HCT116 (cell line): ENCODE data around the gene CNOT2.

ENCODE experiments used
- EZH2phosphoT487 ChIP-seq: fragments of 200-600 bp; IDR thresholded peaks from 2 replicates; pipeline ENCODE4 v1.6.1; 2018; ENCODE audit warnings: antibody characterized with exemption, borderline replicate concordance
- FOSL1 ChIP-seq: IDR thresholded peaks from 2 replicates; pipeline ENCODE4 v1.6.1; 2012; ENCODE audit warnings: low read depth
- POLR2A ChIP-seq: IDR thresholded peaks from 2 replicates; pipeline ENCODE4 v1.7.0; 2011; ENCODE audit warnings: borderline replicate concordance; ENCODE audit not compliant: insufficient read depth, insufficient read length; ENCODE audit errors: extremely low read depth
- REST ChIP-seq: IDR thresholded peaks from 2 replicates; pipeline ENCODE4 v1.6.1; 2012; ENCODE audit warnings: low read depth
- YY1 ChIP-seq: IDR thresholded peaks from 2 replicates; pipeline ENCODE4 v1.6.1; 2011; ENCODE audit warnings: low read length, low read depth, moderate library complexity, mild to moderate bottlenecking; ENCODE audit not compliant: insufficient replicate concordance; ENCODE audit errors: extremely low read depth
- ZBTB33 ChIP-seq: IDR thresholded peaks from 2 replicates; pipeline ENCODE4 v1.6.1; 2011; ENCODE audit warnings: mild to moderate bottlenecking, low read length, moderate library complexity; ENCODE audit not compliant: insufficient replicate concordance; ENCODE audit errors: extremely low read depth
- TF ChIP-seq, protein P1 (sequence below), 3 experiments: fragments of 200-600 bp in 1 of 3; sonication (generic) in 1 of 3; IDR thresholded peaks in 2 of 3; conservative IDR thresholded peaks in 1 of 3; 2 replicates each; pipeline ENCODE4 v1.5.1; 2012 to 2017; ENCODE audit warnings: low read depth in 2 of 3, low read length in 2 of 3, antibody characterized with exemption in 1 of 3, borderline replicate concordance in 1 of 3, control low read depth in 1 of 3, mild to moderate bottlenecking in 1 of 3, mixed read lengths in 1 of 3, mixed run types in 1 of 3, moderate library complexity in 1 of 3; ENCODE audit not compliant: insufficient read depth in 1 of 3
- TF ChIP-seq, protein P2 (sequence below): IDR thresholded peaks from 2 replicates; pipeline ENCODE4 v1.6.1; 2012

DNA sequence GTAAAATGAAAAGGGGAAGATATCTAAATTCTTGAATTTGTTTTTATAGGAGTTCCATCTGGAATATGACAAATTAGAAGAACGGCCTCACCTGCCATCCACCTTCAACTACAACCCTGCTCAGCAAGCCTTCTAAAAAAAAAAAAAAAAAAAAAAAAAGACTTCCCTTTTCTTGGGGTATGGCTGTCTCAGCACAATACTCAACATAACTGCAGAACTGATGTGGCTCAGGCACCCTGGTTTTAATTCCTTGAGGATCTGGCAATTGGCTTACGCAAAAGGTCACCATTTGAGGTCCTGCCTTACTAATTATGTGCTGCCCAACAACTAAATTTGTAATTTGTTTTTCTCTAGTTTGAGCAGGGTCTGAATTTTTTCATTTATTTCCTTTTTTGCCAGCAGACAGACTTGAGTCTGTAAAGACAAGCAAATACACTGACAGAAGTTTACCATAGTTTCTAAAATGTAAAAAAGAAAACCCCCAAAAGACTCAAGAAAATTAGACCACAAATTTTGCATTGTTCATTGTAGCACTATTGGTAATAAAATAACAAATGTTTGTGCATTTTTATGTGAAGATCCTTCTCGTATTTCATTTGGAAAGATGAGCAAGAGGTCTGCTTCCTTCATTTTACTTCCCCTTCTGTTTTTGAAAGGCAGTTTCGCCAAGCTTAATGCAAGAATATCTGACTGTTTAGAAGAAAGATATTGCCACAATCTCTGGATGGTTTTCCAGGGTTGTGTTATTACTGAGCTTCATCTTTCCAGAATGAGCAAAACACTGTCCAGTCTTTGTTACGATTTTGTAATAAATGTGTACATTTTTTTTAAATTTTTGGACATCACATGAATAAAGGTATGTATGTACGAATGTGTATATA lies 110.8 kb downstream of the CNOT2 start:
- TF ChIP-seq, protein P1, sequence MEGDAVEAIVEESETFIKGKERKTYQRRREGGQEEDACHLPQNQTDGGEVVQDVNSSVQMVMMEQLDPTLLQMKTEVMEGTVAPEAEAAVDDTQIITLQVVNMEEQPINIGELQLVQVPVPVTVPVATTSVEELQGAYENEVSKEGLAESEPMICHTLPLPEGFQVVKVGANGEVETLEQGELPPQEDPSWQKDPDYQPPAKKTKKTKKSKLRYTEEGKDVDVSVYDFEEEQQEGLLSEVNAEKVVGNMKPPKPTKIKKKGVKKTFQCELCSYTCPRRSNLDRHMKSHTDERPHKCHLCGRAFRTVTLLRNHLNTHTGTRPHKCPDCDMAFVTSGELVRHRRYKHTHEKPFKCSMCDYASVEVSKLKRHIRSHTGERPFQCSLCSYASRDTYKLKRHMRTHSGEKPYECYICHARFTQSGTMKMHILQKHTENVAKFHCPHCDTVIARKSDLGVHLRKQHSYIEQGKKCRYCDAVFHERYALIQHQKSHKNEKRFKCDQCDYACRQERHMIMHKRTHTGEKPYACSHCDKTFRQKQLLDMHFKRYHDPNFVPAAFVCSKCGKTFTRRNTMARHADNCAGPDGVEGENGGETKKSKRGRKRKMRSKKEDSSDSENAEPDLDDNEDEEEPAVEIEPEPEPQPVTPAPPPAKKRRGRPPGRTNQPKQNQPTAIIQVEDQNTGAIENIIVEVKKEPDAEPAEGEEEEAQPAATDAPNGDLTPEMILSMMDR (IDR thresholded peaks at IDR 0.05 in 2 of 3, conservative IDR thresholded peaks at IDR 0.05 in 1 of 3; ENCODE audit: borderline replicate concordance in 1 of 3, insufficient read depth in 1 of 3, low read depth in 2 of 3, low read length in 2 of 3) = no peak
- TF ChIP-seq POLR2A = no peak
- TF ChIP-seq ZBTB33 = no peak
- no peak for TF ChIP-seq FOSL1
- TF ChIP-seq, protein P2, sequence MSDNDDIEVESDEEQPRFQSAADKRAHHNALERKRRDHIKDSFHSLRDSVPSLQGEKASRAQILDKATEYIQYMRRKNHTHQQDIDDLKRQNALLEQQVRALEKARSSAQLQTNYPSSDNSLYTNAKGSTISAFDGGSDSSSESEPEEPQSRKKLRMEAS = no peak
- TF ChIP-seq YY1 = no peak
- TF ChIP-seq REST = no peak
- no peak for TF ChIP-seq EZH2phosphoT487
